ENCODE data around the gene ITGB4. TPM values are rescaled to one million over a fixed set of nuclear protein-coding genes. Genes with fewer than 3 reads are reported as not detected.

ITGB4 gene
- total RNA-seq, 3 donors from 2014 or later, result 153 to 307 (median 246) TPM

GRCh38 chr17:75795820-75796607 is 74.8 kb downstream of the ITGB4 start:
- intact Hi-C loops (cut with DNase I, micrococcal nuclease), result no loop called here
- Histone ChIP-seq H3K9me3 (no peaks in the 10 kb centered on the region), H3K4me1 (ENCODE audit: low read depth) (no peaks in the 10 kb centered on the region), H3K4me3 (no peak overlapping the region), H3K36me3 (ENCODE audit: low read depth) (no peaks in the 10 kb centered on the region)
- TF ChIP-seq, protein P1, sequence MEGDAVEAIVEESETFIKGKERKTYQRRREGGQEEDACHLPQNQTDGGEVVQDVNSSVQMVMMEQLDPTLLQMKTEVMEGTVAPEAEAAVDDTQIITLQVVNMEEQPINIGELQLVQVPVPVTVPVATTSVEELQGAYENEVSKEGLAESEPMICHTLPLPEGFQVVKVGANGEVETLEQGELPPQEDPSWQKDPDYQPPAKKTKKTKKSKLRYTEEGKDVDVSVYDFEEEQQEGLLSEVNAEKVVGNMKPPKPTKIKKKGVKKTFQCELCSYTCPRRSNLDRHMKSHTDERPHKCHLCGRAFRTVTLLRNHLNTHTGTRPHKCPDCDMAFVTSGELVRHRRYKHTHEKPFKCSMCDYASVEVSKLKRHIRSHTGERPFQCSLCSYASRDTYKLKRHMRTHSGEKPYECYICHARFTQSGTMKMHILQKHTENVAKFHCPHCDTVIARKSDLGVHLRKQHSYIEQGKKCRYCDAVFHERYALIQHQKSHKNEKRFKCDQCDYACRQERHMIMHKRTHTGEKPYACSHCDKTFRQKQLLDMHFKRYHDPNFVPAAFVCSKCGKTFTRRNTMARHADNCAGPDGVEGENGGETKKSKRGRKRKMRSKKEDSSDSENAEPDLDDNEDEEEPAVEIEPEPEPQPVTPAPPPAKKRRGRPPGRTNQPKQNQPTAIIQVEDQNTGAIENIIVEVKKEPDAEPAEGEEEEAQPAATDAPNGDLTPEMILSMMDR (IDR thresholded peaks at IDR 0.05), result no peak
- ATAC-seq (peak; percentile 32), DNase-seq (no peak)

- Histone ChIP-seq H3K36me3 (ENCODE audit: low read depth) (no peaks in the 10 kb centered on the region), H3K4me1 (ENCODE audit: low read depth) (no peaks in the 10 kb centered on the region), H3K4me3 (no peak overlapping the region), H3K9me3 (no peaks in the 10 kb centered on the region)
- no peak for DNase-seq
- TF ChIP-seq, protein P1 (IDR thresholded peaks at IDR 0.05), result no peak
- intact Hi-C loops (cut with DNase I, micrococcal nuclease), result no loop called here
- ATAC-seq, result no peak
Observed at GRCh38 chr17:75799402-75799801, 78.1 kb downstream of the ITGB4 start.

GRCh38 chr17:75803883-75804282 is 82.6 kb downstream of the ITGB4 start:
- Histone ChIP-seq H3K9me3 (no peaks in the 10 kb centered on the region), H3K36me3 (ENCODE audit: low read depth) (no peaks in the 10 kb centered on the region), H3K4me3 (no peak overlapping the region), H3K4me1 (ENCODE audit: low read depth) (no peaks in the 10 kb centered on the region)
- TF ChIP-seq, protein P1 (IDR thresholded peaks at IDR 0.05), result no peak
- no peak for ATAC-seq
- intact Hi-C loops (cut with DNase I, micrococcal nuclease), result no loop called here
- no peak for DNase-seq

GRCh38 chr17:75806822-75807500 is 85.7 kb downstream of the ITGB4 start:
- intact Hi-C loops (cut with DNase I, micrococcal nuclease), result no loop called here
- no peaks in the 10 kb centered on the region for H3K4me1 ChIP-seq (ENCODE audit: low read depth)
- ATAC-seq (no peak), DNase-seq (no peak)
- TF ChIP-seq, protein P1 (IDR thresholded peaks at IDR 0.05), result no peak
- no peaks in the 10 kb centered on the region for H3K36me3 ChIP-seq (ENCODE audit: low read depth)
- no peak overlapping the region for H3K4me3 ChIP-seq
- H3K9me3 ChIP-seq, result no peaks in the 10 kb centered on the region

Small RNAs within 50 kb of the gene (microRNA-seq; reads per million reads assigned to microRNA genes)
- 1.2 reads per million for gene MIR4738

Other genes starting within 250 kb of the ITGB4 start
- 10 to 100 TPM; 27.8 to 44.5 (median 33.8) TPM for gene CASKIN2, start 205.9 kb upstream of the ITGB4 start, total RNA-seq
- 10 to 100 TPM; 26.3 to 38.0 (median 28.7) TPM for gene TSEN54, start 204.9 kb upstream of the ITGB4 start, total RNA-seq
- 100 to 1,000 TPM; 269 to 590 (median 405) TPM for gene LLGL2, start 195.8 kb upstream of the ITGB4 start, total RNA-seq
- 1,000 to 10,000 TPM in 1 of 3 donors, 100 to 1,000 TPM in 2; 591 to 1,071 (median 660) TPM for gene MYO15B, start 133.7 kb upstream of the ITGB4 start, total RNA-seq
- gene SMIM5, start 88.0 kb upstream of the ITGB4 start, total RNA-seq, result 10 to 100 TPM; 20.7 to 41.6 (median 27.5) TPM
- 10 to 100 TPM; 29.3 to 41.9 (median 30.1) TPM for gene RECQL5, start 54.3 kb upstream of the ITGB4 start, total RNA-seq
- 10 to 100 TPM; 76.5 to 83.8 (median 76.9) TPM for gene SAP30BP, start 54.1 kb upstream of the ITGB4 start, total RNA-seq
- 10 to 100 TPM in 2 of 3 donors, 1 to 10 TPM in 1; 7.1 to 18.2 (median 18.2) TPM for gene GALK1, start 43.7 kb downstream of the ITGB4 start, total RNA-seq
- 10 to 100 TPM; 24.5 to 27.5 (median 25.7) TPM for gene UNK, start 63.3 kb downstream of the ITGB4 start, total RNA-seq
- gene UNC13D, start 122.9 kb downstream of the ITGB4 start, total RNA-seq, result 10 to 100 TPM; 18.4 to 40.2 (median 23.0) TPM
- gene WBP2, start 133.9 kb downstream of the ITGB4 start, total RNA-seq, result 100 to 1,000 TPM in 1 of 3 donors, 10 to 100 TPM in 2; 99.1 to 114 (median 99.8) TPM
- 10 to 100 TPM; 44.5 to 77.4 (median 53.4) TPM for gene TRIM47, start 157.1 kb downstream of the ITGB4 start, total RNA-seq
- 10 to 100 TPM; 13.7 to 23.8 (median 15.4) TPM for gene TRIM65, start 175.5 kb downstream of the ITGB4 start, total RNA-seq
- gene MRPL38, start 183.4 kb downstream of the ITGB4 start, total RNA-seq, result 10 to 100 TPM; 87.0 to 98.0 (median 89.4) TPM
- 10 to 100 TPM in 1 of 3 donors, 1 to 10 TPM in 2; 5.2 to 13.6 (median 5.5) TPM for gene FBF1, start 219.6 kb downstream of the ITGB4 start, total RNA-seq

All from mucosa of descending colon (tissue), 3 donors.